A673 (cell line): ENCODE measurements around the gene GRIN2A. TPM values are rescaled to one million over a fixed set of nuclear protein-coding genes. Genes with fewer than 3 reads are reported as not detected.

Experiments used
- BruUV-seq: library from RNA; stranded (reverse); fragments of 400-500 nt; replicated peaks from 2 replicates; lab custom pipeline; 2021; lab: Mats Ljungman, UMichigan
- CTCF ChIA-PET: fragments of 300-600 bp; sonication (Branson Sonifier 250); formaldehyde crosslinking; loops from one replicate; lab custom pipeline; 2022; ENCODE audit warnings: antibody characterized with exemption; lab: Charles Lee
- POLR2A ChIA-PET: fragments of 300-600 bp; sonication (Branson Sonifier 250); formaldehyde crosslinking; loops from one replicate; lab custom pipeline; 2022; ENCODE audit warnings: antibody characterized with exemption; ENCODE audit not compliant: low non-redundant PET; lab: Charles Lee
- DNase-seq: peaks from one replicate; pipeline ENCODE4 v3.0.0-alpha.2; 2015; ENCODE audit warnings: low spot score
- H3K27ac ChIP-seq: fragments of 200-600 bp; sonication (generic); 2 replicates; pipeline ENCODE4 v1.5.1; 2016; ENCODE audit warnings: mixed run types, low read depth, mild to moderate bottlenecking, mixed read lengths, antibody characterized with exemption, low read length; ENCODE audit not compliant: poor library complexity, severe bottlenecking
- H3K27me3 ChIP-seq: fragments of 200-600 bp; sonication (generic); replicated peaks from 2 replicates; pipeline ENCODE4 v1.6.1; 2017; ENCODE audit warnings: mixed run types, low read depth, mild to moderate bottlenecking, mixed read lengths, antibody characterized with exemption, low read length; ENCODE audit not compliant: insufficient read depth, poor library complexity
- H3K36me3 ChIP-seq: fragments of 200-600 bp; sonication (generic); 2 replicates; pipeline ENCODE4 v1.6.1; 2016; ENCODE audit warnings: mixed run types, mild to moderate bottlenecking, mixed read lengths, antibody characterized with exemption, low read length; ENCODE audit not compliant: insufficient read depth, poor library complexity, severe bottlenecking
- H3K4me1 ChIP-seq: fragments of 200-600 bp; sonication (generic); 2 replicates; pipeline ENCODE4 v1.6.1; 2017; ENCODE audit warnings: mixed run types, mild to moderate bottlenecking, mixed read lengths, antibody characterized with exemption, low read length; ENCODE audit not compliant: insufficient read depth, poor library complexity, severe bottlenecking
- H3K4me3 ChIP-seq: fragments of 200-600 bp; sonication (generic); 2 replicates; pipeline ENCODE4 v1.5.1; 2016; ENCODE audit warnings: low read depth, mixed run types, mild to moderate bottlenecking, mixed read lengths, low read length; ENCODE audit not compliant: poor library complexity, severe bottlenecking
- H3K9me3 ChIP-seq: fragments of 200-600 bp; sonication (generic); 2 replicates; pipeline ENCODE4 v1.6.1; 2016; ENCODE audit warnings: mixed run types, low read depth, mild to moderate bottlenecking, mixed read lengths, antibody characterized with exemption, low read length; ENCODE audit not compliant: poor library complexity, severe bottlenecking
- EZH2 ChIP-seq: fragments of 200-600 bp; sonication (generic); IDR thresholded peaks from 2 replicates; pipeline ENCODE4 v1.6.1; 2017; ENCODE audit warnings: borderline replicate concordance, low read depth, mild to moderate bottlenecking, mixed read lengths, antibody characterized with exemption, low read length; ENCODE audit not compliant: poor library complexity, severe bottlenecking
- intact Hi-C: fragments of 100-400 bp; cut with micrococcal nuclease; formaldehyde crosslinking; loops from one replicate; pipeline ENCODE4 v1.10.0; 2022; ENCODE audit not compliant: unreplicated experiment
- total RNA-seq: library from RNA; stranded (reverse); gene quantifications from 2 replicates; pipeline ENCODE4 v1.2.3, GENCODE V29; 2021
- TF ChIP-seq, protein P1 (sequence below): fragments of 300-800, 200-600 bp; sonication (generic); conservative IDR thresholded peaks from 2 replicates; pipeline ENCODE4 v1.5.1; 2017; ENCODE audit warnings: low read depth, mild to moderate bottlenecking, antibody characterized with exemption, low read length, moderate library complexity, mixed read lengths

Gene GRIN2A
- total RNA-seq, 1 experiment from 2014 or later = 1.2 TPM

DNA sequence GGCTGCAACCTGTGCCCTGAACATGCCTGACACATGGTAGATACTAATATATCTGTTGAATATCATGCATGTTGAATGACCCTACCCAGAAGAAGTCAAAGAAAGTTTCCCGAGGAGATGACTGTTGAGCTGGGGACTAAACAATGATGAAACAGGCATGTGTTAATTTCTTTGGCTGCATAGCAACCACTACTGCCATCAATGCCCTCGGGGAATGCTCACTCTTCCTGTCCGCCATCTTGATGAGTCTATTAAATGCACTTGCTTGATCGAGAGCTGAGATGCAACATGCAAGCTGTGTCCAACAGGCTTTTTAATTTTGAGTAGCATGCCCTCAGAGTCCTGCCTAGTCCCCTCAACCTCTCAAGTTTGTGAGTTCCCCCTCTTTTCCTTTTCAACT is 31.3 kb downstream of the GRIN2A start:
- TF ChIP-seq EZH2 = no peak
- TF ChIP-seq, protein P1, sequence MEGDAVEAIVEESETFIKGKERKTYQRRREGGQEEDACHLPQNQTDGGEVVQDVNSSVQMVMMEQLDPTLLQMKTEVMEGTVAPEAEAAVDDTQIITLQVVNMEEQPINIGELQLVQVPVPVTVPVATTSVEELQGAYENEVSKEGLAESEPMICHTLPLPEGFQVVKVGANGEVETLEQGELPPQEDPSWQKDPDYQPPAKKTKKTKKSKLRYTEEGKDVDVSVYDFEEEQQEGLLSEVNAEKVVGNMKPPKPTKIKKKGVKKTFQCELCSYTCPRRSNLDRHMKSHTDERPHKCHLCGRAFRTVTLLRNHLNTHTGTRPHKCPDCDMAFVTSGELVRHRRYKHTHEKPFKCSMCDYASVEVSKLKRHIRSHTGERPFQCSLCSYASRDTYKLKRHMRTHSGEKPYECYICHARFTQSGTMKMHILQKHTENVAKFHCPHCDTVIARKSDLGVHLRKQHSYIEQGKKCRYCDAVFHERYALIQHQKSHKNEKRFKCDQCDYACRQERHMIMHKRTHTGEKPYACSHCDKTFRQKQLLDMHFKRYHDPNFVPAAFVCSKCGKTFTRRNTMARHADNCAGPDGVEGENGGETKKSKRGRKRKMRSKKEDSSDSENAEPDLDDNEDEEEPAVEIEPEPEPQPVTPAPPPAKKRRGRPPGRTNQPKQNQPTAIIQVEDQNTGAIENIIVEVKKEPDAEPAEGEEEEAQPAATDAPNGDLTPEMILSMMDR = no peak
- H3K4me3 ChIP-seq = no peak overlapping the region
- peak; percentile 5 for DNase-seq
- no peaks in the 10 kb centered on the region for H3K9me3 ChIP-seq
- no peaks in the 10 kb centered on the region for H3K27me3 ChIP-seq
- intact Hi-C loops = no loop called here
- H3K27ac ChIP-seq = no peak overlapping the region
- no TSS peak for BruUV-seq
- CTCF ChIA-PET = no interaction called here
- H3K4me1 ChIP-seq = no peaks in the 10 kb centered on the region
- POLR2A ChIA-PET = no interaction called here
- no peaks in the 10 kb centered on the region for H3K36me3 ChIP-seq

DNA sequence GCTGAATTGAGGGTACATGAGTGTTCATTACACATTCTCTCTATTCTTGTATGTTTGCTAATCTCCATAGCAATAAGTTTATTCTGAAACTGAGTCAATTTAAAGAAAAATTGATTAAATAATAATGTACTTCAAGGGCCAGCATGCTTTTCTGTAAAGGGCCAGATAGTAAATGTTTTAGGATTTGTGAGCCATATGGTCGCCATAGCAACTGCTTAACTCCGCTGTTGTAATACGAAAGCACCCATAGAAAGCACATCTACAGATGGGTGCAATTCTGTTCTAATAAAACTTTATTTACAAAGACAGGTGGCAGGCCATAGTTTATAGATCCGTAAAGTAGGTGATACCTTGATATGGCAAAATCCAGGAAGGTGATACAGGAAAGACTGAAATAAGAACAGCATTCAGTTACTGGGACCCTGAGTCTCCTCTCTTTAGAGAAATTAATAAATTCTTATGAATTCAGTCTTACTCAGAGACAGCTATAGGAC is 36.6 kb downstream of the GRIN2A start:
- no peak for DNase-seq
- Histone ChIP-seq H3K4me3 (no peak overlapping the region), H3K4me1 (no peaks in the 10 kb centered on the region), H3K27me3 (no peaks in the 10 kb centered on the region), H3K9me3 (no peaks in the 10 kb centered on the region), H3K27ac (no peak overlapping the region), H3K36me3 (no peaks in the 10 kb centered on the region)
- CTCF ChIA-PET = no interaction called here
- POLR2A ChIA-PET = no interaction called here
- no TSS peak for BruUV-seq
- intact Hi-C loops = no loop called here
- no peak for TF ChIP-seq EZH2
- TF ChIP-seq, protein P1 = no peak

DNA sequence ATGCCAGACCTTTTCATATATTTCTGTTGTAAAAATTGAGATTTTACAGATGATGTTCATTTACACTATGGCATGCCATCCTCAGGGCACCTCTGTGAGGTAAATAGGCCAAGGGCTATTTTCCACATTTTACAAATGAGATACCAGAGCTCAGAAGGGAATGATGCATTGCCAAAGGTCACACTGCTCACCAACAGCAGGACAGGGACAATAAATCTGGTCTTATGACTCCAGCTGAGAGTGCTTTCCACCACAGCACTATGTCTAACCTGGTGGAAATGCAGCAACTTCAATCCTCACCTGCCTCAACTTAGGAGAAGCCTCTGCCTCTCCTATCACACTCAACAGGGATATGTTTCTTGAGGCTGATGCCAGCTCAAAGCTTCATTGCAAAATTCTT is 40.6 kb downstream of the GRIN2A start:
- H3K36me3 ChIP-seq = no peaks in the 10 kb centered on the region
- TF ChIP-seq, protein P1 = no peak
- no peak for TF ChIP-seq EZH2
- no peaks in the 10 kb centered on the region for H3K27me3 ChIP-seq
- H3K4me1 ChIP-seq = no peaks in the 10 kb centered on the region
- DNase-seq = no peak
- no peak overlapping the region for H3K27ac ChIP-seq
- H3K4me3 ChIP-seq = no peak overlapping the region
- intact Hi-C loops = no loop called here
- no peaks in the 10 kb centered on the region for H3K9me3 ChIP-seq
- BruUV-seq = no TSS peak
- ChIA-PET POLR2A (no interaction called here), CTCF (interaction anchor here (0.6 kb wide), 1 partner anchor 16 kb away, joined by 3 read pairs; no protein-coding TSS in a partner anchor)
